ENCODE results near the gene BMPR1A. TPM values are rescaled to one million over a fixed set of nuclear protein-coding genes. Genes with fewer than 3 reads are reported as not detected.
A peak's percentile ranks its signal among the peaks of the same experiment; 100 is the strongest.

Gene BMPR1A
- total and polyA plus RNA-seq, 2 of the 13 experiments (the other 11 are each of a cell fraction or from before 2014, with no cell fraction given) = 17.8 to 44.2 TPM

- peak; percentile 84 for TF ChIP-seq PATZ1 (CRISPR knock-in tag; IDR thresholded peaks at IDR 0.05)
- TF ChIP-seq ZFP37 (CRISPR knock-in tag; IDR thresholded peaks at IDR 0.05; ENCODE audit: borderline replicate concordance) = no peak
- TF ChIP-seq, protein P1, sequence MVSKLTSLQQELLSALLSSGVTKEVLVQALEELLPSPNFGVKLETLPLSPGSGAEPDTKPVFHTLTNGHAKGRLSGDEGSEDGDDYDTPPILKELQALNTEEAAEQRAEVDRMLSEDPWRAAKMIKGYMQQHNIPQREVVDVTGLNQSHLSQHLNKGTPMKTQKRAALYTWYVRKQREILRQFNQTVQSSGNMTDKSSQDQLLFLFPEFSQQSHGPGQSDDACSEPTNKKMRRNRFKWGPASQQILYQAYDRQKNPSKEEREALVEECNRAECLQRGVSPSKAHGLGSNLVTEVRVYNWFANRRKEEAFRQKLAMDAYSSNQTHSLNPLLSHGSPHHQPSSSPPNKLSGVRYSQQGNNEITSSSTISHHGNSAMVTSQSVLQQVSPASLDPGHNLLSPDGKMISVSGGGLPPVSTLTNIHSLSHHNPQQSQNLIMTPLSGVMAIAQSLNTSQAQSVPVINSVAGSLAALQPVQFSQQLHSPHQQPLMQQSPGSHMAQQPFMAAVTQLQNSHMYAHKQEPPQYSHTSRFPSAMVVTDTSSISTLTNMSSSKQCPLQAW (CRISPR knock-in tag; IDR thresholded peaks at IDR 0.05) = no peak
- no peak for TF ChIP-seq ELF3 (CRISPR knock-in tag; IDR thresholded peaks at IDR 0.05)
- no peak for TF ChIP-seq ELK4 (CRISPR knock-in tag; IDR thresholded peaks at IDR 0.05; ENCODE audit: borderline replicate concordance)
- TF ChIP-seq RBM39 (IDR thresholded peaks at IDR 0.05; ENCODE audit: low read depth, low read length, poor library complexity, severe bottlenecking) = peak; percentile 16
- TF ChIP-seq TEAD3 (CRISPR knock-in tag; optimal IDR thresholded peaks at IDR 0.05; ENCODE audit: borderline replicate concordance) = peak; percentile 36
- no peak for TF ChIP-seq DDIT3 (CRISPR knock-in tag; IDR thresholded peaks at IDR 0.05)
- no peak for TF ChIP-seq ZNF33A (CRISPR knock-in tag; IDR thresholded peaks at IDR 0.05; ENCODE audit: borderline replicate concordance)
- peak; percentile 58 for TF ChIP-seq JARID2 (CRISPR knock-in tag; IDR thresholded peaks at IDR 0.05; ENCODE audit: insufficient replicate concordance)
- TF ChIP-seq, protein P2, sequence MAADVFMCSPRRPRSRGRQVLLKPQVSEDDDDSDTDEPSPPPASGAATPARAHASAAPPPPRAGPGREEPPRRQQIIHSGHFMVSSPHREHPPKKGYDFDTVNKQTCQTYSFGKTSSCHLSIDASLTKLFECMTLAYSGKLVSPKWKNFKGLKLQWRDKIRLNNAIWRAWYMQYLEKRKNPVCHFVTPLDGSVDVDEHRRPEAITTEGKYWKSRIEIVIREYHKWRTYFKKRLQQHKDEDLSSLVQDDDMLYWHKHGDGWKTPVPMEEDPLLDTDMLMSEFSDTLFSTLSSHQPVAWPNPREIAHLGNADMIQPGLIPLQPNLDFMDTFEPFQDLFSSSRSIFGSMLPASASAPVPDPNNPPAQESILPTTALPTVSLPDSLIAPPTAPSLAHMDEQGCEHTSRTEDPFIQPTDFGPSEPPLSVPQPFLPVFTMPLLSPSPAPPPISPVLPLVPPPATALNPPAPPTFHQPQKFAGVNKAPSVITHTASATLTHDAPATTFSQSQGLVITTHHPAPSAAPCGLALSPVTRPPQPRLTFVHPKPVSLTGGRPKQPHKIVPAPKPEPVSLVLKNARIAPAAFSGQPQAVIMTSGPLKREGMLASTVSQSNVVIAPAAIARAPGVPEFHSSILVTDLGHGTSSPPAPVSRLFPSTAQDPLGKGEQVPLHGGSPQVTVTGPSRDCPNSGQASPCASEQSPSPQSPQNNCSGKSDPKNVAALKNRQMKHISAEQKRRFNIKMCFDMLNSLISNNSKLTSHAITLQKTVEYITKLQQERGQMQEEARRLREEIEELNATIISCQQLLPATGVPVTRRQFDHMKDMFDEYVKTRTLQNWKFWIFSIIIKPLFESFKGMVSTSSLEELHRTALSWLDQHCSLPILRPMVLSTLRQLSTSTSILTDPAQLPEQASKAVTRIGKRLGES (CRISPR knock-in tag; IDR thresholded peaks at IDR 0.05; ENCODE audit: borderline replicate concordance) = no peak
- TF ChIP-seq, protein P3, sequence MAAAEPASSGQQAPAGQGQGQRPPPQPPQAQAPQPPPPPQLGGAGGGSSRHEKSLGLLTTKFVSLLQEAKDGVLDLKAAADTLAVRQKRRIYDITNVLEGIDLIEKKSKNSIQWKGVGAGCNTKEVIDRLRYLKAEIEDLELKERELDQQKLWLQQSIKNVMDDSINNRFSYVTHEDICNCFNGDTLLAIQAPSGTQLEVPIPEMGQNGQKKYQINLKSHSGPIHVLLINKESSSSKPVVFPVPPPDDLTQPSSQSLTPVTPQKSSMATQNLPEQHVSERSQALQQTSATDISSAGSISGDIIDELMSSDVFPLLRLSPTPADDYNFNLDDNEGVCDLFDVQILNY (CRISPR knock-in tag; conservative IDR thresholded peaks at IDR 0.05) = no peak
- TF ChIP-seq GABPB1 (CRISPR knock-in tag; IDR thresholded peaks at IDR 0.05) = peak; percentile 38; the same call in 1 of the 2 replicates
- TF ChIP-seq, protein P4, sequence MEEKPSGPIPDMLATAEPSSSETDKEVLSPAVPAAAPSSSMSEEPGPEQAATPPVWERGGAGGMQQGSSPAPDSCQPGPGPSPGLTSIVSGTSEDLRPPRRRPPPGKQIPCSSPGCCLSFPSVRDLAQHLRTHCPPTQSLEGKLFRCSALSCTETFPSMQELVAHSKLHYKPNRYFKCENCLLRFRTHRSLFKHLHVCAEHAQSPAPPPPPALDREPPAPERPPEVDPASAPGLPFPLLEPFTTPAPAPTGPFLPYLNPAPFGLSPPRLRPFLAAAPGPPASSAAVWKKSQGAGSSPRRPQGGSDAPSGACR (CRISPR knock-in tag; IDR thresholded peaks at IDR 0.05) = no peak
- peak; percentile 58 for TF ChIP-seq KDM5B (CRISPR knock-in tag; IDR thresholded peaks at IDR 0.05; ENCODE audit: borderline replicate concordance)
- TF ChIP-seq MAX (IDR thresholded peaks at IDR 0.05) = peak; percentile 59; the same call in 1 of the 2 replicates
- TF ChIP-seq AHR (CRISPR knock-in tag; IDR thresholded peaks at IDR 0.05) = 0 out of 2 replicates have a peak, but pooled peaks have one; percentile 21
These were observed 203.8 kb downstream of the BMPR1A start (continued) for GRCh38 chr10:86960003-86960862.

All from HepG2 (cell line).